GM21619 (cell line): Measurements from ENCODE around the gene ADCYAP1R1.

Experiments used
- ATAC-seq: cut with Tn5 transposase; IDR thresholded peaks from one replicate; pipeline ENCODE4 v1.9.1; 2021; ENCODE audit not compliant: unreplicated experiment

ADCYAP1R1 gene

GRCh38 chr7:31104361-31105255 is 52.5 kb downstream of the ADCYAP1R1 start:
- ATAC-seq, result no peak

GRCh38 chr7:31105256-31105950 is 53.3 kb downstream of the ADCYAP1R1 start:
- ATAC-seq, result no peak

- ATAC-seq, result no peak
These were observed 54.4 kb downstream of the ADCYAP1R1 start for GRCh38 chr7:31106303-31107105.

- ATAC-seq, result no peak
These were observed 55.3 kb downstream of the ADCYAP1R1 start for GRCh38 chr7:31107106-31108090.

GRCh38 chr7:31108097-31108657 is 56.1 kb downstream of the ADCYAP1R1 start:
- no peak for ATAC-seq

GRCh38 chr7:31109751-31110150 is 57.6 kb downstream of the ADCYAP1R1 start:
- ATAC-seq, result no peak

GRCh38 chr7:31110331-31111108 is 58.4 kb downstream of the ADCYAP1R1 start:
- no peak for ATAC-seq

- no peak for ATAC-seq
These were observed 59.0 kb downstream of the ADCYAP1R1 start for GRCh38 chr7:31111109-31111451.

GRCh38 chr7:31113660-31114059 is 61.6 kb downstream of the ADCYAP1R1 start:
- ATAC-seq, result no peak

- no peak for ATAC-seq
These were observed 62.7 kb downstream of the ADCYAP1R1 start for GRCh38 chr7:31114593-31115343.

- ATAC-seq, result no peak
These were observed 64.5 kb downstream of the ADCYAP1R1 start for GRCh38 chr7:31116615-31117014.

- no peak for ATAC-seq
These were observed 67.1 kb downstream of the ADCYAP1R1 start for GRCh38 chr7:31119249-31119648.

GRCh38 chr7:31120800-31121513 is 68.8 kb downstream of the ADCYAP1R1 start:
- ATAC-seq, result no peak

- ATAC-seq, result no peak
These were observed 69.5 kb downstream of the ADCYAP1R1 start for GRCh38 chr7:31121601-31122000.

GRCh38 chr7:31122649-31123058 is 70.5 kb downstream of the ADCYAP1R1 start:
- ATAC-seq, result no peak

GRCh38 chr7:31123321-31123720 is 71.2 kb downstream of the ADCYAP1R1 start:
- no peak for ATAC-seq

- ATAC-seq, result no peak
These were observed 71.6 kb downstream of the ADCYAP1R1 start for GRCh38 chr7:31123726-31124125.

- no peak for ATAC-seq
These were observed 73.1 kb downstream of the ADCYAP1R1 start for GRCh38 chr7:31125171-31125570.
